HepG2 (cell line): Measurements from ENCODE around the gene RPS2. TPM values are rescaled to one million over a fixed set of nuclear protein-coding genes. Genes with fewer than 3 reads are reported as not detected.

Experiments
- ADNP ChIP-seq: sonication (generic); formaldehyde crosslinking; IDR thresholded peaks from 2 replicates; pipeline ENCODE4 v1.4.0; 2020; ENCODE audit warnings: missing genetic modification reagents
- FOXP1 ChIP-seq, 2 experiments: fragments of 450-650 bp in 1 of 2; IDR thresholded peaks; 2 replicates each; pipeline ENCODE4 v1.6.1; 2017 to 2018; ENCODE audit warnings: antibody characterized with exemption in 1 of 2
- HMG20B ChIP-seq: conservative IDR thresholded peaks from 2 replicates; pipeline ENCODE4 v1.6.1; 2016; ENCODE audit warnings: missing genetic modification reagents, missing compliant biosample characterization
- KDM2A ChIP-seq: sonication (generic); formaldehyde crosslinking; IDR thresholded peaks from 2 replicates; pipeline ENCODE4 v1.4.0; 2020; ENCODE audit warnings: low read depth, missing genetic modification reagents, borderline replicate concordance
- LRRFIP1 ChIP-seq: sonication (generic); formaldehyde crosslinking; conservative IDR thresholded peaks from 2 replicates; pipeline ENCODE4 v1.4.0; 2020; ENCODE audit warnings: missing genetic modification reagents
- NFATC3 ChIP-seq: sonication (generic); formaldehyde crosslinking; IDR thresholded peaks from 2 replicates; pipeline ENCODE4 v1.5.1; 2020; ENCODE audit warnings: mild to moderate bottlenecking, missing genetic modification reagents
- POLR2AphosphoS2 ChIP-seq: IDR thresholded peaks from 2 replicates; pipeline ENCODE4 v1.6.1; 2011; ENCODE audit warnings: low read depth, low read length, improper control_type of control experiment
- SIX1 ChIP-seq: sonication (generic); formaldehyde crosslinking; IDR thresholded peaks from 2 replicates; pipeline ENCODE4 v1.4.0; 2020; ENCODE audit warnings: missing genetic modification reagents, borderline replicate concordance
- SRY ChIP-seq: sonication (generic); formaldehyde crosslinking; IDR thresholded peaks from 2 replicates; pipeline ENCODE4 v1.8.0; 2022; ENCODE audit warnings: mild to moderate bottlenecking, missing genetic modification reagents
- TEF ChIP-seq: sonication (generic); formaldehyde crosslinking; IDR thresholded peaks from 2 replicates; pipeline ENCODE4 v1.5.0; 2020; ENCODE audit warnings: missing genetic modification reagents
- WIZ ChIP-seq: sonication (generic); formaldehyde crosslinking; IDR thresholded peaks from 2 replicates; pipeline ENCODE4 v1.5.1; 2020; ENCODE audit warnings: mild to moderate bottlenecking, missing genetic modification reagents
- ZC3H13 ChIP-seq: sonication (generic); formaldehyde crosslinking; IDR thresholded peaks from 2 replicates; pipeline ENCODE4 v1.8.1; 2023; ENCODE audit warnings: mild to moderate bottlenecking, missing genetic modification reagents, moderate library complexity
- ZNF180 ChIP-seq: sonication (generic); formaldehyde crosslinking; IDR thresholded peaks from 2 replicates; pipeline ENCODE4 v1.4.0; 2020; ENCODE audit warnings: low read depth, missing genetic modification reagents, borderline replicate concordance
- ZNF3 ChIP-seq: IDR thresholded peaks from 2 replicates; pipeline ENCODE4 v1.7.0; 2017; ENCODE audit warnings: inconsistent platforms
- ZNF430 ChIP-seq: sonication (generic); formaldehyde crosslinking; IDR thresholded peaks from 2 replicates; pipeline ENCODE4 v1.9.0; 2021; ENCODE audit warnings: mild to moderate bottlenecking, missing genetic modification reagents
- ZNF451 ChIP-seq: sonication (generic); formaldehyde crosslinking; IDR thresholded peaks from 2 replicates; pipeline ENCODE4 v1.5.0; 2020; ENCODE audit warnings: mild to moderate bottlenecking, missing genetic modification reagents
- ZNF7 ChIP-seq: IDR thresholded peaks from 2 replicates; pipeline ENCODE4 v1.6.1; 2016; ENCODE audit warnings: missing biosample characterization, missing genetic modification reagents
- polyA plus RNA-seq, 8 experiments: library from polyadenylated mRNA; depleted of rRNA in 3 of 8; stranded (reverse) in 7 of 8; unstranded in 1 of 8; fragments of >200 nt; fragmentation: Illumina TruSeq in 4 of 8; extraction: Trizol in 4 of 8; gene quantifications; 2 replicates each; pipeline versions ENCODE4 v1.2.1 to v1.2.3, GENCODE V29; 2011 to 2016; ENCODE audit warnings: low read depth in 4 of 8, missing spikeins in 1 of 8, mixed read lengths in 1 of 8; ENCODE audit not compliant: insufficient read depth in 1 of 8
- total RNA-seq, 5 experiments: library from RNA; depleted of rRNA; stranded (reverse); fragments of >200 nt; fragmentation: Illumina TruSeq; extraction: Trizol; gene quantifications; 2 replicates each; pipeline ENCODE4 v1.2.3, GENCODE V29; 2016; ENCODE audit warnings: low read depth in 1 of 5
- TF ChIP-seq, protein P1 (sequence below), 2 experiments: sonication (generic) in 1 of 2; formaldehyde crosslinking in 1 of 2; IDR thresholded peaks; 2 replicates each; pipeline versions ENCODE4 v1.6.1 to v1.9.0; 2014 to 2022; ENCODE audit warnings: antibody characterized with exemption in 1 of 2, borderline replicate concordance in 1 of 2, inconsistent platforms in 1 of 2, low read depth in 1 of 2, missing genetic modification reagents in 1 of 2
- TF ChIP-seq, protein P2 (sequence below): IDR thresholded peaks from 2 replicates; pipeline ENCODE4 v1.6.1; 2018; ENCODE audit warnings: missing genetic modification reagents

The RPS2 gene
- total and polyA plus RNA-seq, 2 of the 13 experiments (the other 11 are each of a cell fraction or from before 2014, with no cell fraction given) = 1,908 to 4,514 TPM

DNA sequence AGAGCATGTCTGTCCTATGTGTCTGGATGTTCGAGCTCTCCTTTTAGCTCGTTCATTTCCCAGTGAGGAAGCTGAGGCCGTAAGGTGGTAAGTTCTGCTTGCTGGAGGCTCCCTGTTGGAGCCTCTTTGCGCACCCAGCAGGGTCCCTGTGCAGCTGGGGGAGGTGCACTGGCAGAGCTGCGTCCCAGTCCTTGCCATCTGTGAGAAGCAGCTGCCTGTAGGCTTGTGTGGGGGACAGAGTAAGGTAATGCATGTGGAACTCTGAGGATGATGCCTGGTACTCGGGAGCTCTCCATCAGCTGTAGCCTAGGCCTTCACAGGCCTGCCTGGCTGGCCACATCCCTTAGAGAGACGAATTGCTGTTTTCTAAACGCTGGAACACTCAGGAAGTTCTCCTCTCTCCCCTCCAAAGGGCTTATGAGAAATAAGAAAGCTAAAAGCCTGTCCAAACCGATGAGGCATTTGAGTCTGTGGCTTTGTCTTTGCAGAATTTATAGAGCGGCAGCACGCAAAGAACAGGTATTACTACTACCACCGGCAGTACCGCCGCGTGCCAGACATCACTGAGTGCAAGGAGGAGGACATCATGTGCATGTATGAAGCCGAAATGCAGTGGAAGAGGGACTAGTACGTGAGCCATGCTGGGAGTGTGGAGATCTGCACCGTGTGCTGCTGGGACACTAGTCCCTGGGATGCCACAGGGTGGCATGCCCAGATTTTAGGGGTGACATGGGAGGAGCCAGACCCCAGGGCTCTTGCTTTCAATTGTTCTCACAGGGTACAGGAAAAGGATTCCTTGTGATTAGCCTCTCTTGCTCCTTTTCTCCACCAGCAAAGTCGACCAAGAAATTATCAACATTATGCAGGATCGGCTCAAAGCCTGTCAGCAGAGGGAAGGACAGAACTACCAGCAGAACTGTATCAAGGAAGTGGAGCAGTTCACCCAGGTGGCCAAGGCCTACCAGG is 3.7 kb downstream of the RPS2 start (continued):
- TF ChIP-seq ZNF430 (CRISPR knock-in tag) (no peak), NFATC3 (CRISPR knock-in tag) (no peak), ZC3H13 (CRISPR knock-in tag) (peak; percentile 72; the same call in 1 of the 2 replicates), ZNF7 (CRISPR knock-in tag) (no peak), FOXP1 (IDR thresholded peaks at IDR 0.05) (no peak), FOXP1 (CRISPR knock-in tag; IDR thresholded peaks at IDR 0.05) (no peak), HMG20B (CRISPR knock-in tag) (no peak), LRRFIP1 (no peak), KDM2A (peak; percentile 94), WIZ (no peak), SIX1 (CRISPR knock-in tag) (no peak), POLR2AphosphoS2 (peak; percentile 94), ZNF180 (CRISPR knock-in tag) (no peak), TEF (CRISPR knock-in tag) (no peak), ZNF451 (CRISPR knock-in tag) (no peak), ADNP (CRISPR knock-in tag) (no peak), ZNF3 (CRISPR knock-in tag) (no peak), SRY (CRISPR knock-in tag) (peak; percentile 24; the same call in 1 of the 2 replicates)
- TF ChIP-seq, protein P1, sequence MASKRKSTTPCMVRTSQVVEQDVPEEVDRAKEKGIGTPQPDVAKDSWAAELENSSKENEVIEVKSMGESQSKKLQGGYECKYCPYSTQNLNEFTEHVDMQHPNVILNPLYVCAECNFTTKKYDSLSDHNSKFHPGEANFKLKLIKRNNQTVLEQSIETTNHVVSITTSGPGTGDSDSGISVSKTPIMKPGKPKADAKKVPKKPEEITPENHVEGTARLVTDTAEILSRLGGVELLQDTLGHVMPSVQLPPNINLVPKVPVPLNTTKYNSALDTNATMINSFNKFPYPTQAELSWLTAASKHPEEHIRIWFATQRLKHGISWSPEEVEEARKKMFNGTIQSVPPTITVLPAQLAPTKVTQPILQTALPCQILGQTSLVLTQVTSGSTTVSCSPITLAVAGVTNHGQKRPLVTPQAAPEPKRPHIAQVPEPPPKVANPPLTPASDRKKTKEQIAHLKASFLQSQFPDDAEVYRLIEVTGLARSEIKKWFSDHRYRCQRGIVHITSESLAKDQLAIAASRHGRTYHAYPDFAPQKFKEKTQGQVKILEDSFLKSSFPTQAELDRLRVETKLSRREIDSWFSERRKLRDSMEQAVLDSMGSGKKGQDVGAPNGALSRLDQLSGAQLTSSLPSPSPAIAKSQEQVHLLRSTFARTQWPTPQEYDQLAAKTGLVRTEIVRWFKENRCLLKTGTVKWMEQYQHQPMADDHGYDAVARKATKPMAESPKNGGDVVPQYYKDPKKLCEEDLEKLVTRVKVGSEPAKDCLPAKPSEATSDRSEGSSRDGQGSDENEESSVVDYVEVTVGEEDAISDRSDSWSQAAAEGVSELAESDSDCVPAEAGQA (IDR thresholded peaks at IDR 0.05; ENCODE audit: low read depth) = no peak
- TF ChIP-seq, protein P1 (CRISPR knock-in tag; IDR thresholded peaks at IDR 0.05; ENCODE audit: borderline replicate concordance) = no peak
- TF ChIP-seq, protein P2, sequence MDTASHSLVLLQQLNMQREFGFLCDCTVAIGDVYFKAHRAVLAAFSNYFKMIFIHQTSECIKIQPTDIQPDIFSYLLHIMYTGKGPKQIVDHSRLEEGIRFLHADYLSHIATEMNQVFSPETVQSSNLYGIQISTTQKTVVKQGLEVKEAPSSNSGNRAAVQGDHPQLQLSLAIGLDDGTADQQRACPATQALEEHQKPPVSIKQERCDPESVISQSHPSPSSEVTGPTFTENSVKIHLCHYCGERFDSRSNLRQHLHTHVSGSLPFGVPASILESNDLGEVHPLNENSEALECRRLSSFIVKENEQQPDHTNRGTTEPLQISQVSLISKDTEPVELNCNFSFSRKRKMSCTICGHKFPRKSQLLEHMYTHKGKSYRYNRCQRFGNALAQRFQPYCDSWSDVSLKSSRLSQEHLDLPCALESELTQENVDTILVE (CRISPR knock-in tag) = no peak; the same call in 1 of the 2 replicates
